M059J (cell line): ENCODE data around the gene FOLR2. TPM values are rescaled to one million over a fixed set of nuclear protein-coding genes. Genes with fewer than 3 reads are reported as not detected.
"Not testable (repeated sequence)": the region's sequence is repeated elsewhere in the genome, so short reads cannot be mapped to it uniquely, and the experiment has no call there.

Source experiments
- DNase-seq: peaks from one replicate; pipeline ENCODE4 v3.0.0-alpha.2; 2012; ENCODE audit warnings: low read depth
- total RNA-seq: library from RNA; depleted of rRNA; stranded (reverse); fragments of >200 nt; shearing (Covaris generic); gene quantifications from 2 replicates; pipeline ENCODE4 v1.2.3, GENCODE V29; 2014; rRNA removed

FOLR2 gene
- total RNA-seq: not detected in 2 replicates

GRCh38 chr11:72216638-72217037 lies at the start of gene FOLR2:
FOLR2 (plus strand) TSS chr11:72216794; CDS start chr11:72218585, 1,791 bp downstream.
- DNase-seq: no peak

DNA sequence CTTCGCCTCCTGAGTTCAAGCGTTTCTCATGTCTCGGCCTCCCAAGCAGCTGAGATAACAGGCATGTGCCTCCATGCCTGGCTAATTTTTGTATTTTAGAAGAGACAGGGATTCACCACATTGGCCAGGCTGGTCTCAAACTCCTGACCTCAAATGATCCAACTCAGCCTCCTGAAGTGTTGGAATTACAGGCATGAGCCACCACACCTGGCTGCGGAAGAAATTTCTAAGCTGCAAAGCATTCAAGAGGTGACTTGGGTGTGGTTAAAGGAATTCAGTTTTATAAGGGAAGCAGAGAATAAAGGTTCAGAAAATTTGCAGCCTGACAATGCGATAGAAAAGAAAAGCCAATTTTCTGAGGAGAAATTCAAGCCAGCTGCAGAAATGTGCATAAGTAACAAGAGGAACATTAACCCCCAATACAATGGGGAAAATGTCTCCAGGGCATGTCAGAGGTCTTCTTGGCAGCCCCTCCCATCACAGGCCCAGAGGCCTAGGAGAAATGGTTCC lies 47.5 kb upstream of the FOLR2 start:
- DNase-seq: not testable (repeated sequence)

GRCh38 chr11:72169754-72170153 lies 46.8 kb upstream of the FOLR2 start:
- DNase-seq: not testable (repeated sequence)

DNA sequence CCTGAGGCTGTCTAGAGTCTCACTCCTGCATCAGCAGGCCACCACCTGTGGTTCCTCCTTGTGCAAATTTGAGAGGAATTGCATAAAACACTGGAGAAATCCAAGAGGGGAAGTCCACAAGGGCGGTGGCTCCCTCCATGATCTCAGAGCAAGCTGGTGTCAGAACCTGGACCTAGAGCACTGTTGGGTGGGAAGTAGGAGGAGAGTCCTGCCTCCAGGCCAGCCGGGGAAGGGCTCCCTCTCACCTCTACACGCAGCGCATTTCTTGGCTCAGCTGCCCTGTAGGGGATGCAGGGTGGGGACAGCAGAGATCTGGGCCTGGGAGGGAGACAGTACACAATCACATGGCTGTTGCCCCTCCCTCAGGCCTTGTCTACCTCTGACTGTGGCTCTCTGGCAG lies 44.6 kb upstream of the FOLR2 start:
- DNase-seq: not testable (repeated sequence)

GRCh38 chr11:72173291-72173690 lies 43.3 kb upstream of the FOLR2 start:
- DNase-seq: peak; percentile 34

DNA sequence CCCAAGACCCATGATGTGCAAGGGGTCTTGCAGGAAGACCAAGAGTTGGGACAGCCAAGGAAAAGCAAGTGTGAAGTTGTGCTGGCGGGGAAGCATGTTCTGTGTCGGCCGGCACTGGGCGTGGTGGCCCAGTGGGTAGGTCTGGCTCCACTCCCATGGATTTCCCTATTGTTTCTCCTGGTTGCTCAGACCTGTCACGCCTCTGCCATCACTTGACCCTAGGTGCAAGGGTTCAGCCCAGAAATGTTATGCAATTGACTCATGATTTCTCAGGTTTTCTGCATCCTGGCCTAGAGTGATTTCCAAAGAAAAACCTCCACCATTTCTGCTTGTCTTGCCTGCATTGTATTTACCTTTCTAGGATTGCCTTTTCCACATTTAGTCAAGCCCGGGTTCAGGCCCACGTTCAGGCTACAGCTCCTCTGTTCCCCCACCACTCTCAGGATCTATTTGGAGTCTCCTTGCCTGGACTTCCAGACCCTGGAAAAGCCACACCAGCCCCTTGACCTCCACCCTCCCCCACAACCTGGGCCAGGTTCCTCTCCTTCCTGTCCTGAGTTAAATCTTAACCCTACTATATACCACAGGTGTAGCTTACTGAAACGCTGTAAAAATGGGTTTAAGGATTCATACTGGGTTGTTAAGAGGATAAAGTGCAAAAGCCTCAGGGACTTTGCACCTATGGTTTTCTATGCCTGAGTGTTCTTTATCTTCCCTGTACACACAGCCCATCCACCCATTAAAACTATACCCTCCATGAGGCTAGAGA lies 42.1 kb upstream of the FOLR2 start:
- DNase-seq: no peak

DNA sequence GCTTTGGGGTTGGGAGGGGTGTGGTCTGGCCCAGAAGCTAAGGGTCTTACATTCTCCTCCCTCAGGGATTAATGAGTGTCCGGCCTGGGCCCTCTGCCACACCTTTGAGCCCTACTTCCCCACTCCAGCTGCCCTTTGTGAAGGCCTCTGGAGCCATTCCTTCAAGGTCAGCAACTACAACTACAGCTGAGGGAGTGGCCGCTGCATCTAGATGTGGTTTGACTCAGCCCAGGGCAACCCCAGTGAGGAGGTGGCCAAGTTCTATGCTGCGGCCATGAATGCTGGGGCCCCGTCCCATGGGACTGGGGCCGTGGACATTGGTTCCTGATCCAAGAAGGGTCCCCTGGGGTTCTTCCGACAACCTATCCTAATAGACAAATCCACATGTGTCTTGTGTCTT lies 38.9 kb upstream of the FOLR2 start:
- no peak for DNase-seq

GRCh38 chr11:72179049-72179803 lies 37.4 kb upstream of the FOLR2 start:
- DNase-seq: peak; percentile 26

DNA sequence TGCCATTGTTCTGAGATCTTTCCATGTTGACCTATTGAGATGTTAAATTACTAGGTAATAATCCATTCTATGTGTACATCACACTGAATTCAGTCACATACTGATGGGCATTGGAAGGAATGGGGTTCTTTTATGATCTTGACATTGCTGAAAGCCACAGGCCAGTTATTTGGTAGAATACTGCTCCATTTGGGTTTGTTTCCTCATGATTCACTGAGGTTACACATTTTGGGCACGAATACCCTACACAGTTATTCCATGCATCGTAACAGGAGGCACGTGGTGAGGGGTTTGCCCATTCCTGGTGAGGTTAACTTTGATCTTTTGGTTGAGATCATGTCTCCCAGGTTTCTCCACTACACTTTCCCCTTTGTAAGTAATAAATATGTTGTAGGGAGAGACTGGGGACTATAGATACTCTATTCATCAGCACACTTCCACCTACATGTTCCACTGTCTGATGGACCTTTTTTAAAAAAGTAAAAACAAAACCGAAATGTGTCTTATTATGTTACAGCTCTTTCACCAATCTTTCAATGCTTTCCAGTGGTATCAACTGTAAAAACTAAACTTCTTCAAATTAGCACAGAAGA lies 36.7 kb upstream of the FOLR2 start:
- peak; percentile 57 for DNase-seq

DNA sequence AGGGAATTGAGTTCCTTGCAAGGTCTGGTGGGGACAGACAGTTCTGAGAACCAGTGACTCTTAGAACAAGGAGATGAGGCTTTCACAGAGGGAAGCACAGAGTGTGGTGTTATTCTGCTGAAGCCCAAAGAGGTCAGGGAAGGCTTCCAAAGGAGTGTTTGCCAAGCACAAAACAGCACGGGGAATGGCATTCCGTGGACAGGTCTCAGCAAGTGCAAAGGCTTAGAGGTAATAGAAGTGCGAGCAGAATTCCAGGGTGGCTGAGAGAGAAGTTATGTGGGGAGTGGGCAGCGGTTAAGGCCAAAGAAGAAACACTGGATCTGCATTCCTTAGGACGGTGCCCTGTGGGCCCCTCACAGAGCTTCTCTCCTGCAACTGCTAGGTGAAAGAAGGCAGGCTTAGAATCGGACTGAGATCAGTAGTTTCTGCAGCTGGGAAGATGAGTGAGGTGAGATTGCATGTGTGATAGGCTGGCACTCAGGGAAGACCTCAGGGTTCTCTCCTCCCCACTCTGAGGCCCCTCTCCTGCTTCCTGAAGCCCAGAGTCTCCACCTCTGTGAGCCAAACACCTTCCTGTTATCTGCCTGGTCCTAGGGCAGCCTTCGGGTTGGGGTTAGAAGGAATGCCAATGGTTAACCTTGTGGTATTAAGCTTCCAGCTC lies 35.6 kb upstream of the FOLR2 start:
- not testable (repeated sequence) for DNase-seq

DNA sequence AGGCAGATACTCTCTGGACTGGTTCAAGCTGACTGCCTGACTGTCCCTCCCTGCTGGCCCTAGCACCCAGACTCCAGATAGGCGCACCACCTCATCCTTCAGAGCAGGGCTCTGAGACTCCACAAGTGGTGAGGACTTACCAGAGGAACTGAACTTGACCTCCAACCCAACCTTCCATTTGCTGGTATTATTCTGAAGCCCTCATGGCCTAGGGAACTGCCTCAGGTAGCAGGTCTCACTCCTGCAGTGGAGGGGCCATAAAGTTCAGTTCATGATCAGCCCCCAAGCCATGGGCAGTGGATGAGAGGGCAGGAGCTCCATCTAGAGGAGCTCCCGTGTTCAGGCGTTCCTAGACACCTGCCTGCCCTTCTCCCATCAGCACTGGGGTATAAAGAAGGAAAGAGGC lies 35.0 kb upstream of the FOLR2 start:
- DNase-seq: peak; percentile 35

- DNase-seq: no peak
Observed at GRCh38 chr11:72188267-72188666, 28.3 kb upstream of the FOLR2 start.

- DNase-seq: no peak
Observed at GRCh38 chr11:72189455-72190250, 26.9 kb upstream of the FOLR2 start.

- DNase-seq: no peak
Observed at GRCh38 chr11:72190631-72191071, 25.9 kb upstream of the FOLR2 start.

- DNase-seq: peak; percentile 51
Observed at GRCh38 chr11:72191961-72192381, 24.6 kb upstream of the FOLR2 start, which contains the start of gene FOLR1. FOLR1 (plus strand) TSS chr11:72192140; CDS start chr11:72192174, 34 bp downstream.

- no peak for DNase-seq
Observed at GRCh38 chr11:72195518-72196270, 20.9 kb upstream of the FOLR2 start.

- not testable (repeated sequence) for DNase-seq
Observed at GRCh38 chr11:72201445-72201844, 15.1 kb upstream of the FOLR2 start.

DNA sequence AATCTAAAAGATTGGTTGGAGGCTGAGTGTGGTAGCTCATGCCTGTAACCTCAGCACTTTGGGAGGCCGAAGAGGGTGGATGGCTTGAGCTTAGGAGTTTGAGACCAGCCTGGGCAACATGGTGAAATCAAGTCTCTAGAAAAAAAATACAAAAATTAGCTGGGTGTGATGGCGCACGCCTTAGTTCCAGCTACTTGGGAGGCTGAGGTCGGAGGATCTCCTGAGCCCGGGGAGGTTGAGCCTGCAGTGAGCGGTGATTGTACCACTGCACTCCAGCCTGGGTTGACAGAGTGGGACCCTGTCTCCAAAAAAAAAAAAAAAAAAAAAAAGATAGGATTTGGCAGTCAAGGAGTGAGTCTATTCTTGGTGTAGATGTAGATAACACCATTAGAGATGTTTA lies 14.0 kb upstream of the FOLR2 start:
- DNase-seq: no peak

GRCh38 chr11:72203163-72203562 lies 13.4 kb upstream of the FOLR2 start:
- peak; percentile 17 for DNase-seq

DNA sequence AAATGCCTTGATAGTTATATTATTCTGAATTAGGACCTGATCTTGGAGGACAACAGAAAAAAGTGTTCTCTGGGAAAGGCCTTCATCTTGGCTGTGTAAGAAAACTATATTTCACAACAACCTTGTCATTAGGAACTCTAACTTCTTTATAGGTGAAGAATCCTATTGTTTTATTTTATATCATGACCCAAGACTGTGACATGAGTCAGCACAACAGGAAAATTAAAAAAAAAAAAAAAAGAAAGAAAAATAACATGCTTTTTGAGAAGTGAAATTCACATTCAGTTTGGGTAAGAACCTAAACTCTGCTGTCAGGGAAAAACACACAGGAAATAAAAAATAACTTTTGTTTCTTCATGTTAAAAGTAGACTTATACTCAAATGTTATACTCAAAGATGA lies 11.7 kb upstream of the FOLR2 start:
- DNase-seq: no peak
